Naive thymus-derived CD8-positive, alpha-beta T cell (primary cell): ENCODE data around the gene FGF5. TPM values are rescaled to one million over a fixed set of nuclear protein-coding genes. Genes with fewer than 3 reads are reported as not detected.
"Not testable (repeated sequence)": the region's sequence is repeated elsewhere in the genome, so short reads cannot be mapped to it uniquely, and the experiment has no call there.

ENCODE experiments used
- ATAC-seq, 2 donors: fragments of 150-1000 bp; cut with Tn5 transposase in 1 of 2; sonication (Bioruptor Pico), chemical (Tn5 transposase) in 1 of 2; 1 replicate in 1 of 2; 2 replicates in 1 of 2; pipeline ENCODE4 v1.10.0; 2021; ENCODE audit warnings: mild to moderate bottlenecking in 2 of 2, moderate library complexity in 2 of 2
- POLR2A ChIA-PET: fragments of 350-600 bp; sonication (Branson Sonifier 250); formaldehyde crosslinking; loops from one replicate; lab custom pipeline; 2021; ENCODE audit warnings: antibody characterized with exemption; lab: Charles Lee
- DNase-seq, 10 donors: peaks; one replicate each; pipeline versions ENCODE4 v3.0.0 to v3.0.0-alpha.2; 2020 to 2022
- H3K27ac Mint-ChIP-seq, 10 donors: one replicate each; pipeline ENCODE4 v1.8.0; 2020 to 2022; ENCODE audit warnings: mild to moderate bottlenecking in 10 of 10, mixed read lengths in 10 of 10, moderate library complexity in 4 of 10, inconsistent platforms in 1 of 10
- H3K27me3 Mint-ChIP-seq, 5 donors: one replicate each; pipeline ENCODE4 v1.8.0; 2021 to 2022; ENCODE audit warnings: mixed read lengths in 5 of 5
- H3K36me3 Mint-ChIP-seq, 3 donors: one replicate each; pipeline ENCODE4 v1.8.0; 2020 to 2022; ENCODE audit warnings: mixed read lengths in 3 of 3, mild to moderate bottlenecking in 2 of 3, inconsistent platforms in 1 of 3
- H3K4me1 Mint-ChIP-seq, 4 donors: one replicate each; pipeline ENCODE4 v1.8.0; 2021 to 2022; ENCODE audit warnings: mixed read lengths in 4 of 4
- H3K4me3 Mint-ChIP-seq, 10 donors: one replicate each; pipeline ENCODE4 v1.8.0; 2020 to 2022; ENCODE audit warnings: mild to moderate bottlenecking in 10 of 10, mixed read lengths in 10 of 10, moderate library complexity in 6 of 10, inconsistent platforms in 1 of 10
- H3K9me3 Mint-ChIP-seq, 9 donors: one replicate each; pipeline ENCODE4 v1.8.0; 2020 to 2022; ENCODE audit warnings: mixed read lengths in 9 of 9, mild to moderate bottlenecking in 3 of 9, inconsistent platforms in 1 of 9, moderate library complexity in 1 of 9
- polyA plus RNA-seq, 3 donors: library from polyadenylated mRNA; unstranded; fragments of 300-500 nt; fragmentation: Illumina TruSeq; gene quantifications; one replicate each; pipeline ENCODE4 v1.2.3, GENCODE V29; 2021
- total RNA-seq, 8 experiments: library from RNA in 2 of 8; stranded (reverse) in 2 of 8; gene quantifications; one replicate each; pipeline ENCODE4 v1.2.3 and lab custom pipeline; 2021 to 2026

The FGF5 gene
- total and polyA plus RNA-seq, 5 experiments from 2014 or later = not detected

- peaks cover 0 to 3% (median 0%) of the 10 kb centered on the region in 9 donors for H3K9me3 Mint-ChIP-seq
- ATAC-seq = no peak
- H3K4me1 Mint-ChIP-seq = peaks cover 6 to 23% (median 14%) of the 10 kb centered on the region in 4 donors
- no peak overlapping the region for H3K27ac Mint-ChIP-seq
- no peaks in the 10 kb centered on the region for H3K36me3 Mint-ChIP-seq
- peaks cover 33 to 56% (median 40%) of the 10 kb centered on the region in 5 donors for H3K27me3 Mint-ChIP-seq
- no peak overlapping the region for H3K4me3 Mint-ChIP-seq
- POLR2A ChIA-PET = no interaction called here
- DNase-seq = no peak
Measured at GRCh38 chr4:80271801-80272200, 5.3 kb downstream of the FGF5 start.

DNA sequence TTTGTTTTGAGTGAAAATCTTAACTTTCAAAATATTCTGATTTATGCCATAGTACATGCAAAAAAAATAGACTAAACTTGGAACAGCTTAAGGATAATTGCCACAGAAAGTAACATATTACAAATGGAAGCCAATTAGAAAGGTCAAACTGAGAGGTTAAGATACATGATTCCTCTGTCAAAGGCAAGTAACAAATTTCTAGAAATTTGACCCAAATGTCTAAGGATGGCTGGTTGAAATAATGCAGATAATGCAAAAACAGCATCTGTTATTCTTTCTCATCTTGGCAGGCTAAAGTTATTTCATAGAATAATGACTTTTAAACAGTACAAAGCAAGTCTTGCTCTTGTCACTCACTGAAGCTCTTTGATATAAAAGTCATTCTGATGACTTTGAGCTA is 10.5 kb downstream of the FGF5 start:
- Mint-ChIP-seq H3K4me1 (no peaks in the 10 kb centered on the region), H3K4me3 (no peak overlapping the region), H3K36me3 (no peaks in the 10 kb centered on the region), H3K27me3 (peaks cover 3 to 21% (median 9%) of the 10 kb centered on the region in 5 donors), H3K27ac (no peak overlapping the region), H3K9me3 (no peaks in the 10 kb centered on the region)
- DNase-seq (no peak), ATAC-seq (no peak)
- POLR2A ChIA-PET = no interaction called here

GRCh38 chr4:80279751-80280150 is 13.3 kb downstream of the FGF5 start:
- POLR2A ChIA-PET = no interaction called here
- Mint-ChIP-seq H3K4me1 (no peaks in the 10 kb centered on the region), H3K27me3 (peaks cover 0 to 12% (median 6%) of the 10 kb centered on the region in 5 donors), H3K9me3 (no peaks in the 10 kb centered on the region), H3K27ac (no peak overlapping the region), H3K36me3 (no peaks in the 10 kb centered on the region), H3K4me3 (no peak overlapping the region)
- no peak for ATAC-seq
- no peak for DNase-seq

DNA sequence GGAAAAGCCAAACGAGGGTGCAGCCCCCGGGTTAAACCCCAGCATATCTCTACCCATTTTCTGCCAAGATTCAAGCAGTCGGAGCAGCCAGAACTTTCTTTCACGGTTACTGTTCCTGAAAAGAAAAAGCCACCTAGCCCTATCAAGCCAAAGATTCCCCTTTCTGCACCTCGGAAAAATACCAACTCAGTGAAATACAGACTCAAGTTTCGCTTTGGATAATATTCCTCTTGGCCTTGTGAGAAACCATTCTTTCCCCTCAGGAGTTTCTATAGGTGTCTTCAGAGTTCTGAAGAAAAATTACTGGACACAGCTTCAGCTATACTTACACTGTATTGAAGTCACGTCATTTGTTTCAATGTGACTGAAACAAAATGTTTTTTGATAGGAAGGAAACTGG is 20.0 kb downstream of the FGF5 start:
- POLR2A ChIA-PET = no interaction called here
- Mint-ChIP-seq H3K9me3 (no peaks in the 10 kb centered on the region), H3K36me3 (no peaks in the 10 kb centered on the region), H3K4me1 (peaks cover 0 to 2% (median 0%) of the 10 kb centered on the region in 4 donors), H3K27ac (no peak overlapping the region), H3K27me3 (peaks cover 0 to 14% (median 4%) of the 10 kb centered on the region in 5 donors), H3K4me3 (no peak overlapping the region)
- no peak for ATAC-seq
- DNase-seq = no peak

DNA sequence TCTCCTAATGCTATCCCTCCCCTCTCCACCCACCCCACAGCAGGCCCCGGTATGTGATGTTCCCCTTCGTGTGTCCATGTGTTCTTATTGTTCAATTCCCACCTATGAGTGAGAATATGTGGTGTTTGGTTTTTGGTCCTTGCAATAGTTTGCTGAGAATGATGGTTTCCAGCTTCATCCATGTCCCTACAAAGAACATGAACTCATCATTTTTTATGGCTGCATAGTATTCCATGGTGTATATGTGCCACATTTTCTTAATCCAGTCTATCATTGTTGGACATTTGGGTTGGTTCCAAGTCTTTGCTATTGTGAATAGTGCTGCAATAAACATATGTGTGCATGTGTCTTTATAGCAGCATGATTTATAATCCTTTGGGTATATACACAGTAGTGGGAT is 24.2 kb downstream of the FGF5 start:
- H3K4me1 Mint-ChIP-seq, ATAC-seq, POLR2A ChIA-PET, H3K4me3 Mint-ChIP-seq, DNase-seq, H3K27ac Mint-ChIP-seq, H3K9me3 Mint-ChIP-seq, H3K36me3 Mint-ChIP-seq: not testable (repeated sequence)
- H3K27me3 Mint-ChIP-seq = peaks cover 0 to 11% (median 0%) of the 10 kb centered on the region in 5 donors

GRCh38 chr4:80294206-80294605 is 27.7 kb downstream of the FGF5 start:
- POLR2A ChIA-PET = no interaction called here
- Mint-ChIP-seq H3K4me3 (no peak overlapping the region), H3K9me3 (no peaks in the 10 kb centered on the region), H3K27me3 (peaks cover 0 to 10% (median 3%) of the 10 kb centered on the region in 5 donors), H3K36me3 (no peaks in the 10 kb centered on the region), H3K27ac (no peak overlapping the region), H3K4me1 (peaks cover 0 to 2% (median 0%) of the 10 kb centered on the region in 4 donors)
- ATAC-seq = no peak
- DNase-seq = no peak

GRCh38 chr4:80295336-80295735 is 28.9 kb downstream of the FGF5 start:
- Mint-ChIP-seq H3K27me3 (peaks cover 0 to 10% (median 3%) of the 10 kb centered on the region in 5 donors), H3K4me1 (peaks cover 0 to 2% (median 0%) of the 10 kb centered on the region in 4 donors), H3K9me3 (no peaks in the 10 kb centered on the region), H3K4me3 (no peak overlapping the region), H3K36me3 (no peaks in the 10 kb centered on the region), H3K27ac (no peak overlapping the region)
- DNase-seq (no peak), ATAC-seq (no peak)
- POLR2A ChIA-PET = no interaction called here

DNA sequence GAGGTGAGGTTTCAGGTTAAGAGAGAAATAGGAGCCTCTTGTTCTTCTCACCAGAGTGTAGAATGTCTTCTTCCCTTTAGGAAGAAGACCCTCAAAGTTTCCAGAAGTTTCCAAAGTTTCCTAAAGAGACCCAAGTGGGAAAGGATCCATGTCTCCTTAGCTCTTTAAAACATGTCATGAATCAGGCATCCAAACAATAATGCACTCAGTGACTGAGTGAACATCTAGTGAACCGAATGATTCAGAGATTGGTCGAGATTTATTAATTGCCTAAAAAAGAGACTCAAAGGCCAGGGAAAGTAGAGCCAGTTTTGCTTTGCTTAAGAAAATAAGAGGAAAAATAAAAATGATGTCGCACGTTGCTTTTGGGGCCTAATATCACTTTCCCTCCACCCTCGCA is 29.4 kb downstream of the FGF5 start:
- DNase-seq (no peak), ATAC-seq (no peak)
- H3K9me3 Mint-ChIP-seq = no peaks in the 10 kb centered on the region
- no peaks in the 10 kb centered on the region for H3K36me3 Mint-ChIP-seq
- peaks cover 0 to 2% (median 0%) of the 10 kb centered on the region in 4 donors for H3K4me1 Mint-ChIP-seq
- POLR2A ChIA-PET = no interaction called here
- H3K4me3 Mint-ChIP-seq = no peak overlapping the region
- no peak overlapping the region for H3K27ac Mint-ChIP-seq
- H3K27me3 Mint-ChIP-seq = peaks cover 0 to 10% (median 3%) of the 10 kb centered on the region in 5 donors

- Mint-ChIP-seq H3K9me3 (peaks cover 0 to 2% (median 0%) of the 10 kb centered on the region in 9 donors), H3K27ac (no peak overlapping the region), H3K4me3 (no peak overlapping the region), H3K27me3 (peaks cover 5 to 14% (median 11%) of the 10 kb centered on the region in 5 donors), H3K4me1 (no peaks in the 10 kb centered on the region), H3K36me3 (peaks cover 0 to 2% (median 0%) of the 10 kb centered on the region in 3 donors)
- no peak for ATAC-seq
- POLR2A ChIA-PET = no interaction called here
- no peak for DNase-seq
Measured at GRCh38 chr4:80301884-80302283, 35.4 kb downstream of the FGF5 start.

- POLR2A ChIA-PET = no interaction called here
Measured at GRCh38 chr4:80302616-80303223, 36.3 kb downstream of the FGF5 start.

GRCh38 chr4:80305466-80305865 is 39.0 kb downstream of the FGF5 start:
- Mint-ChIP-seq H3K27me3 (peaks cover 20 to 31% (median 25%) of the 10 kb centered on the region in 5 donors), H3K36me3 (peaks cover 0 to 2% (median 0%) of the 10 kb centered on the region in 3 donors), H3K27ac (no peak overlapping the region), H3K4me3 (no peak overlapping the region), H3K4me1 (no peaks in the 10 kb centered on the region), H3K9me3 (peaks cover 0 to 2% (median 0%) of the 10 kb centered on the region in 9 donors)
- POLR2A ChIA-PET = no interaction called here
- DNase-seq (no peak), ATAC-seq (no peak)

More at GRCh38 chr4:80302616-80303223, 36.3 kb downstream of the FGF5 start:
- Mint-ChIP-seq H3K4me1 (no peaks in the 10 kb centered on the region), H3K4me3 (no peak overlapping the region), H3K27me3 (peaks cover 10 to 18% (median 13%) of the 10 kb centered on the region in 5 donors), H3K27ac (no peak overlapping the region), H3K9me3 (peaks cover 0 to 2% (median 0%) of the 10 kb centered on the region in 9 donors), H3K36me3 (peaks cover 0 to 2% (median 0%) of the 10 kb centered on the region in 3 donors)
- ATAC-seq (no peak), DNase-seq (no peak)

DNA sequence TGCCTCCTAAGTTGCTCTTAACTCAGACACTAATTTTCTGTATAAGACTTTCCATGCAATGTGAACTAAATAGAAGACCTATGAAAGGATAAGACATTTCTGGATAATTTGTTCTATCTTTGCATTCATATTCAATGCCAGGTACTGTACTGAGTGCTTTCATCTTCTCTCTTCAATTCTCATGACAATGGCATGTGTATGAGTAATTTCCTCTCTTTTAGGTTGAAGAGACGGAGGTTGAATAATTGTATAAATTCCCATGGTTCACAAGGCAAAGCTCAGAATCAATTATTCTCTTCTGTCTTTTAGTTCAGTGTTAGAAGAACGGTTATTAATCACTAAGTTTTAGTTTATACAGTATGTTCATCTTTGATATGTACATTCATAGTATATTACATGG is 39.8 kb downstream of the FGF5 start:
- Mint-ChIP-seq H3K9me3 (peaks cover 0 to 2% (median 0%) of the 10 kb centered on the region in 9 donors), H3K4me1 (no peaks in the 10 kb centered on the region), H3K36me3 (peaks cover 0 to 2% (median 0%) of the 10 kb centered on the region in 3 donors), H3K27ac (no peak overlapping the region), H3K4me3 (no peak overlapping the region), H3K27me3 (peaks cover 20 to 28% (median 25%) of the 10 kb centered on the region in 5 donors)
- no peak for ATAC-seq
- no peak for DNase-seq
- POLR2A ChIA-PET = no interaction called here

- POLR2A ChIA-PET = no interaction called here
- Mint-ChIP-seq H3K9me3 (no peaks in the 10 kb centered on the region), H3K4me3 (no peak overlapping the region), H3K36me3 (no peaks in the 10 kb centered on the region), H3K27me3 (peaks cover 17 to 28% (median 22%) of the 10 kb centered on the region in 5 donors), H3K4me1 (no peaks in the 10 kb centered on the region), H3K27ac (no peak overlapping the region)
- DNase-seq (no peak), ATAC-seq (no peak)
Measured at GRCh38 chr4:80307183-80307735, 40.8 kb downstream of the FGF5 start.
